Astrocyte (in vitro differentiated cells and primary cell): ENCODE results near the gene PPP6R3. TPM values are rescaled to one million over a fixed set of nuclear protein-coding genes. Genes with fewer than 3 reads are reported as not detected.

Experiments
- DNase-seq: peaks from one replicate; pipeline ENCODE4 v3.0.0-alpha.2; 2010; ENCODE audit warnings: low read depth
- FAIRE-seq: peaks from 2 replicates; lab custom pipeline; 2011; peaks lifted over from hg19 to GRCh38; lab: Jason Lieb, UNC
- H2AFZ ChIP-seq: 2 replicates; pipeline ENCODE4 v1.6.0; 2012; ENCODE audit warnings: low read depth, low read length, inconsistent platforms
- H3K27ac ChIP-seq: 2 replicates; pipeline ENCODE4 v1.5.1; 2011; ENCODE audit warnings: low read depth, low read length, inconsistent platforms
- H3K27me3 ChIP-seq: 2 replicates; pipeline ENCODE4 v1.6.0; 2011; ENCODE audit warnings: low read length, inconsistent platforms; ENCODE audit not compliant: insufficient read depth
- H3K36me3 ChIP-seq: 2 replicates; pipeline ENCODE4 v1.5.1; 2011; ENCODE audit warnings: low read length, inconsistent platforms; ENCODE audit not compliant: insufficient read depth
- H3K4me1 ChIP-seq: 2 replicates; pipeline ENCODE4 v1.5.1; 2011; ENCODE audit warnings: low read length, inconsistent platforms; ENCODE audit not compliant: insufficient read depth
- H3K4me2 ChIP-seq: 2 replicates; pipeline ENCODE4 v1.6.0; 2012; ENCODE audit warnings: low read length, inconsistent platforms
- H3K4me3 ChIP-seq: 2 replicates; pipeline ENCODE4 v1.5.1; 2011; ENCODE audit warnings: low read depth, mild to moderate bottlenecking, low read length, inconsistent platforms; ENCODE audit not compliant: insufficient read depth
- H3K79me2 ChIP-seq: 2 replicates; pipeline ENCODE4 v1.6.0; 2012; ENCODE audit warnings: mild to moderate bottlenecking, low read length, inconsistent platforms; ENCODE audit not compliant: insufficient read depth
- H3K9ac ChIP-seq: 2 replicates; pipeline ENCODE4 v1.6.0; 2012; ENCODE audit warnings: mild to moderate bottlenecking, low read length, inconsistent platforms
- H3K9me3 ChIP-seq: 2 replicates; pipeline ENCODE4 v1.5.1; 2012; ENCODE audit warnings: low read depth, mild to moderate bottlenecking, low read length, inconsistent platforms; ENCODE audit not compliant: insufficient read depth
- H4K20me1 ChIP-seq: 2 replicates; pipeline ENCODE4 v1.6.0; 2012; ENCODE audit warnings: low read length, inconsistent platforms; ENCODE audit not compliant: insufficient read depth
- H3K27ac Mint-ChIP-seq: one replicate; pipeline ENCODE4 v1.8.0; 2021; ENCODE audit warnings: mild to moderate bottlenecking, mixed read lengths; ENCODE audit not compliant: unreplicated experiment
- H3K27me3 Mint-ChIP-seq: one replicate; pipeline ENCODE4 v1.8.0; 2021; ENCODE audit warnings: low read depth, mixed read lengths; ENCODE audit not compliant: unreplicated experiment
- H3K36me3 Mint-ChIP-seq: one replicate; pipeline ENCODE4 v1.8.0; 2021; ENCODE audit warnings: low read depth, mixed read lengths; ENCODE audit not compliant: unreplicated experiment
- H3K4me1 Mint-ChIP-seq: one replicate; pipeline ENCODE4 v1.8.0; 2021; ENCODE audit warnings: low read depth, mixed read lengths; ENCODE audit not compliant: unreplicated experiment
- H3K4me3 Mint-ChIP-seq: one replicate; pipeline ENCODE4 v1.8.0; 2021; ENCODE audit warnings: mild to moderate bottlenecking, moderate library complexity, mixed read lengths; ENCODE audit not compliant: unreplicated experiment
- H3K9me3 Mint-ChIP-seq: one replicate; pipeline ENCODE4 v1.8.0; 2021; ENCODE audit warnings: mild to moderate bottlenecking, mixed read lengths; ENCODE audit not compliant: unreplicated experiment
- EZH2 ChIP-seq: IDR thresholded peaks from 2 replicates; pipeline ENCODE4 v1.6.1; 2012; ENCODE audit warnings: mild to moderate bottlenecking, low read length, inconsistent platforms; ENCODE audit not compliant: insufficient read depth
- total RNA-seq: library from RNA; stranded (reverse); gene quantifications from 2 replicates; pipeline ENCODE4 v1.2.1, GENCODE V29; 2021
- TF ChIP-seq, protein P1 (sequence below): IDR thresholded peaks from 2 replicates; pipeline ENCODE4 v1.5.1; 2011; ENCODE audit warnings: low read depth, mild to moderate bottlenecking, inconsistent platforms, low read length, moderate library complexity; ENCODE audit not compliant: insufficient read depth

PPP6R3 gene
- total RNA-seq, 1 donor from 2014 or later = 97.8 TPM

DNA sequence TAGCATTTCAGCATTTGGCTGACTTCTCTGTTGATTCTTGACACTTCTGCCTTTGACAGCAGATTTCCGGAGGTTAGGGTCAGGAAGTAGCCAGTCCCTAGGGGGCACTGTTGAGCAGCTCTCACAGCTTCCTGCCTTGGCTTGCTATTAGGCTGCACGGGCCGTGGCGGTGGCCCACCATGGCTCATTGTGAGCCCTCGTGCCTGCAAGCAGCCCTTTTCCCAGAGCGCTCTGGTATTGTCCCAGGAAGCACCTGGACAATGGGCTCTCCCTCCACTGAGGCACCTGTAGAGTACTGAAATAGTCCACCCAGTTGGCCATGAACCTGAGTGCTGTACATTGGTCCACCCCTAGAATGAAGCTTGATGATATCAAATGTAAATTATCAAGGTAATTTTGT is 123.5 kb downstream of the PPP6R3 start:
- no peak overlapping the region for H3K27ac Mint-ChIP-seq
- DNase-seq = no peak
- no peaks in the 10 kb centered on the region for H3K9me3 ChIP-seq
- no peaks in the 10 kb centered on the region for H3K27me3 Mint-ChIP-seq
- no peak for FAIRE-seq
- H3K9me3 Mint-ChIP-seq = peaks cover 2% of the 10 kb centered on the region
- TF ChIP-seq EZH2 = no peak
- TF ChIP-seq, protein P1, sequence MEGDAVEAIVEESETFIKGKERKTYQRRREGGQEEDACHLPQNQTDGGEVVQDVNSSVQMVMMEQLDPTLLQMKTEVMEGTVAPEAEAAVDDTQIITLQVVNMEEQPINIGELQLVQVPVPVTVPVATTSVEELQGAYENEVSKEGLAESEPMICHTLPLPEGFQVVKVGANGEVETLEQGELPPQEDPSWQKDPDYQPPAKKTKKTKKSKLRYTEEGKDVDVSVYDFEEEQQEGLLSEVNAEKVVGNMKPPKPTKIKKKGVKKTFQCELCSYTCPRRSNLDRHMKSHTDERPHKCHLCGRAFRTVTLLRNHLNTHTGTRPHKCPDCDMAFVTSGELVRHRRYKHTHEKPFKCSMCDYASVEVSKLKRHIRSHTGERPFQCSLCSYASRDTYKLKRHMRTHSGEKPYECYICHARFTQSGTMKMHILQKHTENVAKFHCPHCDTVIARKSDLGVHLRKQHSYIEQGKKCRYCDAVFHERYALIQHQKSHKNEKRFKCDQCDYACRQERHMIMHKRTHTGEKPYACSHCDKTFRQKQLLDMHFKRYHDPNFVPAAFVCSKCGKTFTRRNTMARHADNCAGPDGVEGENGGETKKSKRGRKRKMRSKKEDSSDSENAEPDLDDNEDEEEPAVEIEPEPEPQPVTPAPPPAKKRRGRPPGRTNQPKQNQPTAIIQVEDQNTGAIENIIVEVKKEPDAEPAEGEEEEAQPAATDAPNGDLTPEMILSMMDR = peak; percentile 47
- H3K4me1 Mint-ChIP-seq = peaks cover 35% of the 10 kb centered on the region
- no peak overlapping the region for H3K9ac ChIP-seq
- H3K4me2 ChIP-seq = no peak overlapping the region
- H3K4me3 ChIP-seq = no peak overlapping the region
- H3K36me3 ChIP-seq = peaks cover 18% of the 10 kb centered on the region
- H3K4me3 Mint-ChIP-seq = no peak overlapping the region
- peaks cover 26% of the 10 kb centered on the region for H3K4me1 ChIP-seq
- H3K79me2 ChIP-seq = peaks cover 11% of the 10 kb centered on the region
- H4K20me1 ChIP-seq = peaks cover 49% of the 10 kb centered on the region
- peaks cover 16% of the 10 kb centered on the region for H3K36me3 Mint-ChIP-seq
- no peaks in the 10 kb centered on the region for H3K27me3 ChIP-seq
- H2AFZ ChIP-seq = no peak overlapping the region
- no peak overlapping the region for H3K27ac ChIP-seq

DNA sequence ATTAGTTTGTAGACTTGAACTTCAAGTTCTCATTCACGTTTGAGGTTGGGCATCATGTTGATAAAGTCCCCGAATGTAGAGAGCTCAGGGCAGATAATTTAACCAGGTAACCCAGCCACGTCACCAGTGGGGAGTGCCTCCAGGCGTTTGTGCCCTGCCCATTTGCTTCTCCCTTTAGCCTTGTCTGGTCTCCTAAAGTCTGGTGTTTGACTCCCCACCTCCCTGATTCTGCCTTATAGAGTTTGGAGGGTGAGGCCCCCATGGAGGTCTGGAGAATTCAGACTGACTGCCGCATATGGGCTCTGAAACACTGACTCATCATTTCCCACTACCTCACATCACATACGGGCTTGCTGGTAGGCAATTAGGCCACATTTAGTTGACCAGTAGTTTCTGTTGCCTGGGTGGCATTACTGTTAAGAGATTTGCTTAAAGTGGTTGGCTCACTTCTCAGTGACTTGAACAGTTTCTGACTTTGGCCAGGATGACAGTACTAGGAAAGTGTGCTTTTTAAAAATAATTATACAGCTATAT is 124.5 kb downstream of the PPP6R3 start:
- peaks cover 49% of the 10 kb centered on the region for H4K20me1 ChIP-seq
- no peak overlapping the region for H3K27ac ChIP-seq
- no peaks in the 10 kb centered on the region for H3K9me3 ChIP-seq
- no peaks in the 10 kb centered on the region for H3K27me3 ChIP-seq
- Mint-ChIP-seq H3K9me3 (peaks cover 2% of the 10 kb centered on the region), H3K4me3 (no peak overlapping the region), H3K27ac (peak overlapping the region; percentile 26), H3K36me3 (peaks cover 15% of the 10 kb centered on the region), H3K27me3 (no peaks in the 10 kb centered on the region), H3K4me1 (peaks cover 35% of the 10 kb centered on the region)
- DNase-seq (peak; percentile 36), FAIRE-seq (no peak)
- H3K4me3 ChIP-seq = no peak overlapping the region
- H3K36me3 ChIP-seq = peaks cover 15% of the 10 kb centered on the region
- peaks cover 21% of the 10 kb centered on the region for H3K4me1 ChIP-seq
- no peak overlapping the region for H3K9ac ChIP-seq
- no peak for TF ChIP-seq EZH2
- TF ChIP-seq, protein P1 = no peak
- H2AFZ ChIP-seq = no peak overlapping the region
- no peak overlapping the region for H3K4me2 ChIP-seq
- peaks cover 11% of the 10 kb centered on the region for H3K79me2 ChIP-seq

DNA sequence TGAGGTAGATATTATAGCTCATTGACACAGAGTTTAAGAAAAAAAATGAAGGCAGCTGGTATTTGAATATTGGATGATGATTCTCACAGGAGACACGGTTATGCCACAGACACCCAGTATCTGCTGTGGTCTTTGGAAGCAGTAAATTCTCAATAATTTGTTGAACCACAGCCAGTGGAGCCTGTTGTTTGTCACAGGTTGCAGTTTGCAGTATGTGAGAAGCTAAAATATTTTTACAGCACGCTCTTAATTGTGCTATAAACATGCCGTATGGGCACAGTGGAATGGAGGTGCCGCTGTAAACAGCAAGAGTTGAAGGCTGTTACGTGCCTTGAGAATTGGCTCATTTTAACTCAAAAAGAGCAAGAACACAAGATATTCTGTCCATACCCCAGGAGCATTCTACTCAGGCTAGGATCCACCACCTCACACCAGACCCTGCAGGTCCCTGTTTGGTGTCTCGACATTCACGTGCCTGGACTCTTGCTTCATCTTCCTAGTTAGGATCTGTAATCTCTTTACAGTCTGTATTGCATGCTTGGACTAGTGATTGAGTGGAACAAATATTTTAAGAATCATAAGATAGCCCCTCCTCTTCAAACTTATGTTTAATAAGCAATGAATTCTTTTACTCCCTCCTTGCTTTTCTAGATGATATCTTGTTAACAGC is 129.1 kb downstream of the PPP6R3 start:
- Mint-ChIP-seq H3K27me3 (no peaks in the 10 kb centered on the region), H3K36me3 (peaks cover 21% of the 10 kb centered on the region), H3K27ac (no peak overlapping the region), H3K4me1 (peaks cover 10% of the 10 kb centered on the region), H3K4me3 (no peak overlapping the region), H3K9me3 (no peaks in the 10 kb centered on the region)
- no peak overlapping the region for H2AFZ ChIP-seq
- peaks cover 9% of the 10 kb centered on the region for H3K79me2 ChIP-seq
- FAIRE-seq (no peak), DNase-seq (no peak)
- peaks cover 28% of the 10 kb centered on the region for H4K20me1 ChIP-seq
- TF ChIP-seq, protein P1 = no peak
- no peak for TF ChIP-seq EZH2
- H3K4me2 ChIP-seq = no peak overlapping the region
- H3K27me3 ChIP-seq = no peaks in the 10 kb centered on the region
- no peaks in the 10 kb centered on the region for H3K4me1 ChIP-seq
- no peak overlapping the region for H3K4me3 ChIP-seq
- H3K27ac ChIP-seq = no peak overlapping the region
- H3K9ac ChIP-seq = no peak overlapping the region
- no peaks in the 10 kb centered on the region for H3K9me3 ChIP-seq
- H3K36me3 ChIP-seq = peaks cover 40% of the 10 kb centered on the region
